OCI-LY1 (cell line): ENCODE measurements around the gene POLE2.

Experiments used
- H2AFZ ChIP-seq: fragments of 200-600 bp; sonication (generic), shearing (Covaris generic); 2 replicates; pipeline ENCODE4 v1.6.0; 2014; ENCODE audit warnings: antibody characterized with exemption, mild to moderate bottlenecking, low read length
- H3F3A ChIP-seq: fragments of 200-600 bp; sonication (generic), shearing (Covaris generic); 2 replicates; pipeline ENCODE4 v1.6.0; 2014; ENCODE audit warnings: mild to moderate bottlenecking, antibody characterized with exemption, low read length, moderate library complexity; ENCODE audit not compliant: insufficient read depth
- H3K27ac ChIP-seq: fragments of 200-600 bp; sonication (generic); 2 replicates; pipeline ENCODE4 v1.5.1; 2014; ENCODE audit warnings: low read length, mixed run types, mild to moderate bottlenecking, low read depth; ENCODE audit not compliant: poor library complexity, severe bottlenecking
- H3K27me3 ChIP-seq: fragments of 200-600 bp; sonication (generic); 2 replicates; pipeline ENCODE4 v1.6.0; 2014; ENCODE audit warnings: antibody characterized with exemption, mild to moderate bottlenecking, low read length, moderate library complexity; ENCODE audit not compliant: insufficient read depth
- H3K36me3 ChIP-seq: fragments of 200-600 bp; sonication (generic); 2 replicates; pipeline ENCODE4 v1.6.1; 2014; ENCODE audit warnings: mild to moderate bottlenecking, antibody characterized with exemption, low read length, moderate library complexity, mixed read lengths; ENCODE audit not compliant: insufficient read depth
- H3K4me1 ChIP-seq: fragments of 200-600 bp; sonication (generic); 2 replicates; pipeline ENCODE4 v1.5.1; 2014; ENCODE audit warnings: mild to moderate bottlenecking, low read length, moderate library complexity; ENCODE audit not compliant: insufficient read depth, severe bottlenecking
- H3K4me2 ChIP-seq: fragments of 200-600 bp; sonication (generic), shearing (Covaris generic); 2 replicates; pipeline ENCODE4 v1.6.1; 2014; ENCODE audit warnings: low read length
- H3K4me3 ChIP-seq: fragments of 200-600 bp; sonication (generic); 2 replicates; pipeline ENCODE4 v1.5.1; 2014; ENCODE audit warnings: low read length, low read depth, mild to moderate bottlenecking, mixed read lengths; ENCODE audit not compliant: poor library complexity, severe bottlenecking
- H3K79me2 ChIP-seq: fragments of 200-600 bp; shearing (Covaris generic); 2 replicates; pipeline ENCODE4 v1.6.1; 2016; ENCODE audit warnings: mixed run types, low read length, mixed read lengths; ENCODE audit not compliant: insufficient read depth
- H3K9ac ChIP-seq: fragments of 200-600 bp; sonication (generic), shearing (Covaris generic); 2 replicates; pipeline ENCODE4 v1.6.1; 2014; ENCODE audit warnings: mild to moderate bottlenecking, low read length, mixed read lengths
- H3K9me2 ChIP-seq: fragments of 200-600 bp; sonication (generic), shearing (Covaris generic); 2 replicates; pipeline ENCODE4 v1.6.1; 2014; ENCODE audit warnings: low read depth, mild to moderate bottlenecking, low read length, mixed read lengths
- H3K9me3 ChIP-seq: fragments of 200-600 bp; shearing (Covaris generic); 2 replicates; pipeline ENCODE4 v1.6.1; 2014; ENCODE audit warnings: low read length, mixed read lengths
- H4K20me1 ChIP-seq: fragments of 200-600 bp; sonication (generic), shearing (Covaris generic); 2 replicates; pipeline ENCODE4 v1.6.0; 2016; ENCODE audit warnings: mild to moderate bottlenecking, low read length; ENCODE audit not compliant: insufficient read depth
- CTCF ChIP-seq: fragments of 200-600 bp; sonication (generic), shearing (Covaris generic); IDR thresholded peaks from 2 replicates; pipeline ENCODE4 v1.5.1; 2017; ENCODE audit warnings: mild to moderate bottlenecking, antibody characterized with exemption, low read length, moderate library complexity, mixed read lengths
- EZH2 ChIP-seq: fragments of 200-600 bp; sonication (generic), shearing (Covaris generic); IDR thresholded peaks from 2 replicates; pipeline ENCODE4 v1.8.0; 2017; ENCODE audit warnings: borderline replicate concordance, mixed run types, mild to moderate bottlenecking, antibody characterized with exemption, low read length, moderate library complexity, mixed read lengths

POLE2 gene

GRCh38 chr14:49622022-49622607 is 65.9 kb downstream of the POLE2 start:
- peak overlapping the region; percentile 94 for H3K4me2 ChIP-seq
- peak overlapping the region; percentile 91 for H3K9ac ChIP-seq
- peaks cover 55% of the 10 kb centered on the region for H3K79me2 ChIP-seq
- H3K9me3 ChIP-seq, result no peaks in the 10 kb centered on the region
- peak overlapping the region; percentile 85 for H3K4me3 ChIP-seq
- H3K4me1 ChIP-seq, result peaks cover 48% of the 10 kb centered on the region
- TF ChIP-seq EZH2, result no peak
- no peak for TF ChIP-seq CTCF
- H3K36me3 ChIP-seq, result peaks cover 57% of the 10 kb centered on the region
- no peaks in the 10 kb centered on the region for H4K20me1 ChIP-seq
- no peak overlapping the region for H2AFZ ChIP-seq
- H3K27ac ChIP-seq, result no peak overlapping the region
- no peaks in the 10 kb centered on the region for H3K27me3 ChIP-seq
- H3K9me2 ChIP-seq, result no peaks in the 10 kb centered on the region
- H3F3A ChIP-seq, result peaks cover 10% of the 10 kb centered on the region; the same call in 1 of the 2 replicates

- H3K4me1 ChIP-seq, result peaks cover 48% of the 10 kb centered on the region
- H3F3A ChIP-seq, result peaks cover 9% of the 10 kb centered on the region; the same call in 1 of the 2 replicates
- H3K4me2 ChIP-seq, result peak overlapping the region; percentile 94
- no peaks in the 10 kb centered on the region for H3K9me2 ChIP-seq
- no peaks in the 10 kb centered on the region for H3K27me3 ChIP-seq
- H3K36me3 ChIP-seq, result peaks cover 59% of the 10 kb centered on the region
- no peak for TF ChIP-seq CTCF
- no peak for TF ChIP-seq EZH2
- H2AFZ ChIP-seq, result no peak overlapping the region
- no peaks in the 10 kb centered on the region for H4K20me1 ChIP-seq
- H3K9me3 ChIP-seq, result no peaks in the 10 kb centered on the region
- peak overlapping the region; percentile 85 for H3K27ac ChIP-seq
- H3K4me3 ChIP-seq, result peak overlapping the region; percentile 85
- H3K79me2 ChIP-seq, result peaks cover 55% of the 10 kb centered on the region
- peak overlapping the region; percentile 91 for H3K9ac ChIP-seq
Observed at GRCh38 chr14:49621114-49621881, 66.7 kb downstream of the POLE2 start.

GRCh38 chr14:49620182-49621113 is 67.6 kb downstream of the POLE2 start, which contains the start of the genes MGAT2 and RPL36AL:
TSS of gene MGAT2 (plus strand) at chr14:49620799. CDS start at chr14:49621269, 470 bp downstream.
TSS of gene RPL36AL (minus strand) at chr14:49620626. CDS start at chr14:49619104, 1,522 bp downstream.
- no peaks in the 10 kb centered on the region for H3K9me2 ChIP-seq
- H3K27ac ChIP-seq, result peak within 1 kb of the TSS; percentile 85
- H3K9ac ChIP-seq, result peak within 1 kb of the TSS; percentile 91
- H3K4me1 ChIP-seq, result peaks cover 48% of the 10 kb centered on the region
- H3K4me2 ChIP-seq, result peak within 1 kb of the TSS; percentile 94
- H4K20me1 ChIP-seq, result no peaks in the 10 kb centered on the region
- H2AFZ ChIP-seq, result no peak within 1 kb of the TSS
- peaks cover 55% of the 10 kb centered on the region for H3K79me2 ChIP-seq
- peaks cover 59% of the 10 kb centered on the region for H3K36me3 ChIP-seq
- TF ChIP-seq EZH2, result no peak
- peak; percentile 46; the same call in 1 of the 2 replicates for TF ChIP-seq CTCF
- H3K27me3 ChIP-seq, result no peaks in the 10 kb centered on the region
- H3F3A ChIP-seq, result peaks cover 9% of the 10 kb centered on the region; the same call in 1 of the 2 replicates
- no peaks in the 10 kb centered on the region for H3K9me3 ChIP-seq
- peak within 1 kb of the TSS; percentile 85 for H3K4me3 ChIP-seq
